Measurements from ENCODE around the gene ALKBH5.
"Not testable (repeated sequence)": the region's sequence is repeated elsewhere in the genome, so short reads cannot be mapped to it uniquely, and the experiment has no call there.

ALKBH5 gene

DNA sequence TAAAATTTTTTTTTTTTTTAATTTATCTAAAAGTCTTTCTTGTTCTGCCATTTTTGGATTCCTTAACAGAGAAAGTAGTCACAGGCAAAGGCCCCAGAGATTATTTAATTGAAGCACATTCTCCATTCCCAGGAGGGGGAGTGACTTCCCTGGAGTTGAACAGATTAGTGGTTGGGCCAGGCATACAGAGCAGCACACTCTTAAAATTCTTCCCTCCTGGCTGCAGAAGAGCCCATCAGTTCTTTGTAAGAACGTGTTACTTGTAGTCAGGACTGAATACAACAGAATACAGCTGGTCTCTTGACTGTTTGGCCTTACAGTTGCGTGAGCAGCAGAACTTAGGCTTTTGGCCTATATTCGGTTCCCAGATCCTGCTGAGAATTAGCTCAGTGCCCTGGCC is 1.8 kb downstream of the ALKBH5 start:
- H3K4me3 ChIP-seq (ENCODE audit: low read depth, low read length) = peak overlapping the region; percentile 15

DNA sequence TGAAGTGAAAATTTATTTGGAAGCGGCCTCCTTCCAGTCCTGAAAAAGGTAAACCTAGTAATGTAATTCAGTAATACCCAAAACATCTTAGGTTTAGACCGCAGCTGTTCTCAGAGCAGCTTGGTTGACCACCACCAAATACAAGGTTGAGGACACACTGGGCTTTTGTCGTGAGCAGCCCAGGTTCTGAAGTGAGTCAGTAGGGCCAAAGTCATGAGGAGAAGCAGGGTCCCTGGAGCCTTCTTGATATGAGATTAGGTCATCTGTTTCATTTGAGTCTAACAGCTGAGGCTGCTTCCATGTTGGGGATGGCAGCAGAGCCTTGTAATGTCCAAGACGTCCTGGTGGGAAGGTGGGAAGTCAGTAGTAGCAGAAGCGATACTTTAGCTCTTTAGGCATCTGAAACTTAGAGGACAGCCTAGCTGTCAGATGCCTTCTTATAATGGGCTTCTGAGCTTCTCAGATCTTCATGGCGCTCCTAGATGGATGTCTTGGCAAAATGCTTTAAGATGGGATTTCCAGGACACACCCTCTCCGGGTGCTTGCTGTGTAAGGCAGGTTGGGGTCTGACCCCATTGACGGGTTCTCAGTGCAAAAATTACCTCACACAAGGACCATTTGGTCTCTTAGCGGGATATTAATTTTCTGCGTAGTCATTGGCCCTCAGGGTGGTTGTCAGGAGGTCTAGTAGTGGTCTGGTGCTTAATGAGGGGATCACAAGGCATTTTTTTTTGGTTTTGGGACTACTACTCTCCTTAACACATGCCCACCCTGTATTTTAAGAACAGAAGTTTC is 2.4 kb downstream of the ALKBH5 start:
- peak overlapping the region; percentile 15 for H3K4me3 ChIP-seq (ENCODE audit: low read depth, low read length)

DNA sequence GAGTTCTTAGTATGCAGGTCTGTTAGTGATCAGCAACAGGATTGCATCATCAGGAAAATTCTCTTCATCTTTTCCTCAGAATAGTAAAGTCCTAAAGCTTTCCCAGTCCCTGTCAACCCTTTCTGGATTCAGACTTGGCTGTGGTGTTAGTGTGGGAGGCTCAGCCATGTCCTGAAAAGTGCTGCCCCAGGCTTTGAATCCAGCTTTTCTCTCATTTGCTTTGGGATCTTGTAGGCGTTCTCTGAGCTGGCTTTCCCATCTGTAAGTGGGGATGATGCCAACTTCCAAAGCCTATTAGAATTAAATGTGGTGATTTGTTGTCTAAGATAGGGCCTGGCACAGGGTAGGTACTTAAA is 3.0 kb downstream of the ALKBH5 start:
- H3K4me3 ChIP-seq (ENCODE audit: low read depth, low read length) = no peak overlapping the region

DNA sequence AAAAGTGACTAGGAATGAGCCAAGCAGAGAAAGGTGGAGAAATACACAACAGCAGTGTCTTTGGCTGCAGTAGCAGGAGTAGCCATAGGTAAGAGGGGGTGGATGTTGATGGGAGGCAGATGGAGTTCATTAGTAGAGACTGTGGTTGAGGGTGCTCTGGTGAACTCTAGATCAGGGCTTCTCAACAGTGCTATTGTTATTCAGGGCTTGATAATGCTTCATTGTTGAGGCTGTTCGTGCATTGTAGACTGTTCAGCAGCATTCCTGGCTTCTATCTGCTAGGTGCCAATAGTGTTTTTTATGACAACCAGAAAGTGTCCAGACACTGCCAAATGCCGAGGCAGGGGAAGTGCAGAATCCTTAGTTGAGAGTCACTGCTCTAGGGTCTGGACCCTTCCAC is 3.6 kb downstream of the ALKBH5 start:
- no peak overlapping the region for H3K4me3 ChIP-seq (ENCODE audit: low read depth, low read length)

DNA sequence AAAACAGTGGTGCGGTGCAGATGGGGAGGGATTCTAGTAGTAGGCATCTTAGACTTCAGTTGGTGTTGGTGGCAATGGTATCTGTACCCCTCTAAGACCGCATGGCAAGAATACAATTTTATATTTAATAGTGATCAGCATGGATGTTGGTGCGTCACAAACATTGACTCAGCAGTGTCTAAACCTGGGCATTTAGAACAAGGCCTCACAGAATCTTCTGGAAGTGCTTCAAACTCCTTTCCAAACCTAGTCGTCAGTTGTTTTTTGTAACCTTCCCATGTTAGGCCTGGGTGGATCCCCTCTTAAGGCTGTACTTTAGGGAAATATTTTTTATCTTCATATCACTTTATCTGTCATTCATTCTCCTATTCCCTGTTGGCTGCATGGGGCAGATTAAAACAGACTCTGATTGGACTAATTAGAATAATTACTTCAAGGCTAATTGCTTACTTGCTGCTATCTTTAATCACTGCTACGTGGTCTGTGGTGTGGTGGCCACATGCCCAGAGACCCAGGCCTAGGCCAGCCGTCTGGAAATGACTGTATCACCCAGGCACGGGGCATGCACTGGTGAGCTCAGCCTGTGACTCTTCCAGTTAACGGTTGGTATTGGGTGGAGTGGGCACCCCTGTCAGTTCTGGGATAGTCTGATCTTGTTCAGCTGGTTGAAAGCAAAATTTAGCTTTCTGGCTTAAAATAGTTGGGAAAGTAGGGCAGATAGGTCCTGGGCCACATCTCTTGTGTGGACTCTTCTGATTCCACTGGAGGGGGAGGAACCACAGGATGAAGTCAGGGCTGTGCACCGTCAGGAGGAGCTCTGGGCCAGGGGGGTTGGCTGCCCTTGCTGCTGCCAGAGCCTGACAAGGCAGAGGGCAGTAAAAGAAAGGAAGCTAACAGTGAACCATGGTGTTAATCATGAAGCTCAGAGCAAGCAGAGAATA is 4.5 kb downstream of the ALKBH5 start:
- H3K4me3 ChIP-seq (ENCODE audit: low read depth, low read length) = no peak overlapping the region

DNA sequence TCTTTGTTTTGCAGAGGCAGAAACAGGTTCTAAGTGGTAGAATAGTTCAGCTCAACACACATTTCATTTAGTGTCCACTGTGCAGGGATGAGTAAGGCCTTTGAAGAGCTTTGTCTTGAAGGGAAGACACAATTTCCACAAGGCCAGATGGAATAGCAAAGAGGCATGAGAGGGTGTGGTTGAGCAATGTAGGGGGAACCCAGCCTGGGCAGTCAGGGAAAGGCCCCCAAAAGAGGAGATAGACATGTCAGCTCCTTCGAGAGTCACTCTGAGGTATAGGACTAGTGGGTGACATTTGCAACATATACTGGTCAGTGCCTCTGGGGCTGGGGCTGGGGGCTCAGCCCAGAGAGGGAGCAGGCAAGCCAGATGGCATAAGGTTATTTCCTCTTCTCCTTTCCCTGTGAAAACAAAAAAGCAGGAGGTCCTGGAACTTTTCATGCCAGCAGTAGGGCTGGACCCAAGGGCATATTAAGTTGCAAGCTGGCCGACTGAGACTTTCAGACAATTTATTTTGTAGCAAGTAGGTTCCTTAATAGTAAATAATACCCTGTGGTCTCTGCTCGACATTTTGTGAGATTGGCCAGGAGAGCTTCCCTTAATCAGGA is 7.1 kb downstream of the ALKBH5 start:
- no peak overlapping the region for H3K4me3 ChIP-seq (ENCODE audit: low read depth, low read length)

DNA sequence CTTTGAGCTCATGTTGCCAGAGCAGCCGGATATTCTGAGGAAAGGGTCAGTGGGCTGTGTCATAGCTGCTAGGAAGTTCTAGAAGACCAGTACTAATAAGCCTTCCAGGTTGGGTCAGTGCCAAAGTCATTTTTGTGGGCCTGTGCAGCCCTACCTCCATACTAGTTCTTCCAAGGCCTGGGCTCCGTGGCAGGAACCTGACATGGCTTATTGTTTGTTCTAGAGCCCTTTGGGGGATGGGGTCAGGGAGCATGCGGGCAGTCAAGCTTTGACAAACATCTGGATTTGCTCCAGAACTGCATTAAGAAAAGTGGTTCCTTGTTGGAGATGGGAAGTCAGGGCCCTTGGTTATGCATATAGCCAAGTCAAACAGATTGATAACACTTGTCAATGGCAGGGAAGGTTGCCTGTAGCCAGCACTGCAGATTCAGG is 7.6 kb downstream of the ALKBH5 start:
- H3K4me3 ChIP-seq (ENCODE audit: low read depth, low read length) = no peak overlapping the region

DNA sequence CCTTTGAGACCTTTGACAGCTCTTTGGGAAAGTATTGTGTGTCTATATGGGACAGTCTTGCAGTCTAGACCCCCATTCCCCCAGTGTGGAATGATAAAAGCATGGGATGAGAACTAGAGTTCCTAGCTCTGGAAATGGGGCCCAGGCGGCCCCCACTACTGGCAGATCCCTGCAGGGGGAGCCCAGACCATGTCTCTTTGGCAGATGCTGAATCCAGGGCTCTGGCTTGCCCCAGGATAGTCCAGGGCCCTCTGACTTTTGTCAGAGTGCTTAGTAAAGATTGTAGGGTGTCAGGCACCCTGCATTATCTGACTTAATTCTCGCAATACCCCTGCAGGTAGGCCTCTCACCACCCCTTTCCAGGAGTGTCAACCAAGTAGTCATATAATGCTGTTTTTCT is 8.3 kb downstream of the ALKBH5 start:
- no peak overlapping the region for H3K4me3 ChIP-seq (ENCODE audit: low read depth, low read length)

DNA sequence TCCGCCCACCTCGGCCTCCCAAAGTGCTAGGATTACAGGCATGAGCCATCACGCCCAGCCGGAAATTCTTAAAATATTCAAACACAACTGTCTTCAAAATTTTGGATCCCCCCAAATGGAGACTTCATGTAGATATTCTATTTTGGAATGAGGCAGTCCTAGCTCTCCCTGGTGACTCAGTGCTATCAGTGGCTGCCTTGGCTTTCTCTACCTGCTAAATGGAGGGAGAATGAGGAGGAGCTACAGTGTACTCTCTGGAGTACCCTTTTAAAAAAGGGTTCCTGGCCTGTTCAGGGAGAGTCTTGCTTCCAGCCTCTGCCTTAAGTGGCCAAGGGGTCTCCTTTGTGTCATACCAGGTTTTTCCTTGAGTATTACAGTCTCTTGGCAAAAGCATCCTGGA is 10.8 kb downstream of the ALKBH5 start:
- no peak overlapping the region for H3K4me3 ChIP-seq (ENCODE audit: low read depth, low read length)

DNA sequence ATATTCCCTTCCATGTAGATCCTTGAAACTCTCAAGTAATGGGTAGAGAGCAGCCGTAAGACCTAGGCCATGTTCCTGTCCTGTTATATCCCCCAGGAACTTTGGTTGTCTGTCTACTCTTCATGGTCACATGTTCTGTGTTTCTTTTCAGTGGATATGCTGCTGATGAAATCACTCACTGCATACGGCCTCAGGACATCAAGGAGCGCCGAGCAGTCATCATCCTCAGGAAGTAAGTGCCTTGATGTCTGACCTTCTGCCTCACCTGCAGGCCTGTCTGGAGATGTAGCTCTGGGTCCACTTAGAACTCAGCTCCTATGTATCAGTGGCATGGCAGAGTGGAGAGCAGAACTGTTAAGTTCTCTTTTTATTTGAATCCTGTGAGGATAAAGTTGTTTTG is 11.2 kb downstream of the ALKBH5 start:
- no peak overlapping the region for H3K4me3 ChIP-seq (ENCODE audit: low read depth, low read length)

DNA sequence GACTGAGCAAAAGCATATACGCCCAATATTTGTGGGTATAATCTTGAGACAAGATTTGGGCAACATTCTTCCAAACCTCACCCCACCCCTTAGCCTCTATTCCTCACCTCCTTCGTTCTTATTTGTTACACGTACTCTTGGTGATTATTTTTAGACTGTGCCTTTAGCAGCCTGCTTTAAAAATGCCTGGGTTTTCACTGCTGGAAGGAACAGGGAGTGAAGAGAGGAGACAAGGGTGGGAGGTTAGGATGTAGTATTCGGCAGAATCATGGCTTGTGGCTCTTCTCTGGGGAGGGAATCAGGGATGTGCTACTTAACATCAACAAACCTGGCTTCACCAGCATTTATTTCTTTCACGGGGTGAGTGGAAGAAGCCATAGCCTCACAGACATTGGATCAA is 11.6 kb downstream of the ALKBH5 start:
- H3K4me3 ChIP-seq (ENCODE audit: low read depth, low read length) = no peak overlapping the region

DNA sequence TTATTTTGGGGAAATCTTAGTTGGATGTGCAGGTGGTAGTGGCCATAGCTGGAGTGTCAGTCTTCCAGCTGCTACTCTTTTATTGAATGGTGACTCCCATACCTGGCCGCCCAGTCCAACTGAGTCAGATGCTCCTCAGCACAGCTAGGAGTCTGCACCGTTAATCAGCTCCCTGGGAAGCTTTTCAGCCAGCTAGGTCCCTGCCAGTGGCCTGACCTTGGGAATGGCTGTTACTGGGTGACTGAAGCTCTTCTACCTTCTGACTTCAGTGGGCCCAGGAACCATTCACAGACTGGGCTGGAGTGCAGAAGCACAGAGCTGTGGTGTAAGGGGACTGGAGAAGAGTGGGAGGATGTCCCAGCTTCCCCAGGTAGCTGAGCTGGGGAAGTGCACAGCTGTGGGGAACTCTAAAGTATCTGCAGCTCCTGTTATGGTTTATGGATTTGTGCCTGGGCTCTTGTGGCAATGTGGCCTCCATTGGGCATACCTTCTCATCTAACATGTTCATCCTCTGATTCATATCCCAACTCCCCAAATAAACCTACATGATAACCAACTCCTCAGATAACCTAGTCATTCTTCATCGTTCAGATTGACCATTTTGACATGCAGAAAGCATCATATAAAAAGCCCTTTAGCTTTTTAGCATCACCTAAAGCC is 14.0 kb downstream of the ALKBH5 start:
- no peak overlapping the region for H3K4me3 ChIP-seq (ENCODE audit: low read depth, low read length)

DNA sequence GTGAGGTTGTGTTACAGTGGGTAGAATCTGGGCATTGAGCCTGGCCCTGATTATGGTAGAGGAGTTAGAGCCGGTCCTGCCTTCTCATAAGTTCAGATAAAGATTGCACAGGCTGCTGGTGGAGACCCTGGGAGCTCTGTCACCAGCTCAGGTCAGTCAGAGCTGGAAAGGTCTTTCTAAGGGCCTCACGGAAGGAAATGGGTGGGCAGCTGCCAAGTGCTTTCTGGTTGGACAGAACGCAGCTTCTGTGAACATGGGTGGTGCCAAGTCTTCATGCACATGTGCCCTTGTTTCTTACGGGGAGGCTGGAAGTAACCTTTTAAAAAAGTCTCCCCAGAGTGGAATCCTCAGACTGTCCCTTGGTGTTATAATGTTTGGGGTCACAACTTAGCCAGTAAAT is 14.9 kb downstream of the ALKBH5 start:
- no peak overlapping the region for H3K4me3 ChIP-seq (ENCODE audit: low read depth, low read length)

DNA sequence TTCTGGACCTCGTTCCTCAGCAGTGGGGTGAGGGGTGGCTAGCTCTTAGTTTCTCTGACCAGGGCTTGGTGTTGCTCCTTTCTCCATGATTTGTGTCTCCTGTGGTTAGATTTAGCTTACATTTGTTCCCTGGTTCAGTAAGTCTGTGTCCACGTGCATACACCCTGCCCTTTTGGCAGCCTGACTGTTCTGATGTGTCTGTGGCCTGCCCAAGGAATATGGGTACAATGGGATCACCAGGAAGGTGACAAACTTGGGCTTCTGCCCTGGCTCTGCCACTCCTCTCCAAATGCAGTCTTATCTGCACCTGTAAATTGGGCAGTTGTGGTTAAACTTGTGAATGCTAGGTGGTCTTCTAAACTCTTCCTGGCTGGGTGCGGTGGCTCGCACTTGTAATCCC is 17.5 kb downstream of the ALKBH5 start:
- no peak overlapping the region for H3K4me3 ChIP-seq (ENCODE audit: low read depth, low read length)

DNA sequence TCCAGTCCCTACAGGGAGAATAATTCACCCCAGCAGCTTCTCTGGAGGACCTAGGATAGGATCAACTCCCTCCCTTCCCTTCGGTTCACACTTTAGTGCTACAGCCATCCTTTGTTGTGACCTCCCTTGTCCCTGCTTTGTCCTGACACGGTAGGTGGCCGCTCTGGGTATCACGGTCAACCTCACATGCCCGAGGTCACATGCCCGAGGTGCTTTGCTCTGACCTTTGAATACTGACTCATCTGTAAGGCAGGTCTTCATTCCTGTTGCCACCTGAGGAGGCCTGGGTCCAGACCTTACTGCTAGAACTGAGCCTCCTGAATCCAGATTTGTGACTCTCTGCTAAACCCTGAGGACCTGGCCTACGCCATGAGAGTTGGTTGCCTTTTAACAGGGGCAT is 19.7 kb downstream of the ALKBH5 start:
- no peak overlapping the region for H3K4me3 ChIP-seq (ENCODE audit: low read depth, low read length)

DNA sequence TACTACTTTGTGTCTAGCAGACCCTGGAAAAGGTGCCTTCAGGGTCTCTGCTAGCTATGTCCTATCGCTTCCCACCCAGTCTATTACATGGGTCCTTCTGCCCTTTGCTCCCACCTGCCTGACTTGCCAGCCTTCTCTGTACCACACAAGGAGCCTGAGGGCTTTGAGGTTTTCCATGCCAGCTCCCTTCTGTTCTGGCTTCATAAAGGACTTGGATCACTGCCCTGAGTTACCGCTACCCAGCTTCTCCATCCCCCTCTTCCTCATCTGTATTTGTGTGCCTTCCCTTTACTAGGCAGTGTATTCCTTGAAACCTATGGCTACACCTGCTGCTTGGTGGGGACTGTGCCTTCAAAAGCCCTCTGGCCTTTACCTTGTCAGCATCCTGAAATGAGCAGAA is 22.2 kb downstream of the ALKBH5 start:
- no peak overlapping the region for H3K4me3 ChIP-seq (ENCODE audit: low read depth, low read length)

DNA sequence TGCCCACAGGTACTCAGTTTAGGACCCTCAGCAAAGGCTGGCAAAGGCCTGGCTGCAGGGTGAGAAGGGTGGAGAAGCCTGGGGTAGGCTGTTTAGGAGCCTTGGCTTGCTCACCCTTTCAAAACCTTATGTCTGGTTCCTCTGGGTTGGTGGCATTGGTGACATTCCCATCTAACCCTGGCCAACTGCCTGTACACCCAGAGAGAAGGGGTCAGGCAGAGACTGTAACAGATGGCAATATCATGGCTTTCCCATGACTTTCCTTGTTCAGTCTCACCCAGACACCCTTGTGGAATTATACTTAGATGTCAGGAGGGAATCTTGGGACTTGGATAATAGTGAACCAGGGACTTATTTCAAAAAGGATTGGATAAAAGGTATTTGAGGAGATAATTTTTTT is 23.3 kb downstream of the ALKBH5 start:
- H3K4me3 ChIP-seq (ENCODE audit: low read depth, low read length) = no peak overlapping the region

DNA sequence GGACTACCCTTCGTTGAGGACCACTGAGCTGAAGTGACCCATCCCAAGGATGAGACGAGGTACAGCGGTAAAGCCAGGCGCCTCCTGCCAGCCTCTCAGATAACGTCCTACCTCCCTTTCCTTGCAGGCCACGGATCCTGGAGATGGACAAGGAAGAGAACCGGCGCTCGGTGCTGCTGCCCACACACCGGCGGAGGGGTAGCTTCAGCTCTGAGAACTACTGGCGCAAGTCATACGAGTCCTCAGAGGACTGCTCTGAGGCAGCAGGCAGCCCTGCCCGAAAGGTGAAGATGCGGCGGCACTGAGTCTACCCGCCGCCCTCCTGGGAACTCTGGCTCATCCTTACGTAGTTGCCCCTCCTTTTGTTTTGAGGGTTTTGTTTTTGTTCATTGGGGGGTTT is 24.5 kb downstream of the ALKBH5 start:
- no peak overlapping the region for H3K4me3 ChIP-seq (ENCODE audit: low read depth, low read length)

DNA sequence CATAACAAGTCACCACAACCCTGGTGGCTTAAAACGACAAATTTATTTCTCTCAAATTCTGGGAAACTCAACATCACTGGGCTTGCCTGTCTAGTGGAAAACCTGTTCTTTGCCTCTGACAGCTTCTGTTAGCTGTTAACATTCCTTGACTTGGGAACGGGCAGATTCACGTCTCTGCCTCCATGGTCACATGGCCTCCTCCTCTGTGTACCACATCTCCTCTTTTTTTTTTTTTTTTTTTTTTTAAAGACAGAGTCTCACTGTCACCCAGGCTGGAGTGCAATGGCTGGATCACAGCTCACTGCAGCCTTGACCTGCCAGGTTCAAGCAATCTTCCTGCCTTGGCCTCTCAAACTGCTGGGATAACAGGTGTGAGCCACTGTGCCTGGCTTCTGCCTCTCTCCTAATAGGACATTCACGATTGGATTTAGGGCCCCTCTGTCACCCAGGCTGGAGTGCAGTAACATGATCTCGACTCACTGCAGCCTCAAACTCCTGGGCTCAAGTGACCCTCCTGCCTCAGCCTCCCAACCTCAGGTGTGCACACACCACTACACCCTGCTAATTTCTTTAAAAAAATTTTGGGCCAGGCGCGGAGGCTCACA is 30.1 kb downstream of the ALKBH5 start:
- no peak overlapping the region for H3K4me3 ChIP-seq (ENCODE audit: low read depth, low read length)

DNA sequence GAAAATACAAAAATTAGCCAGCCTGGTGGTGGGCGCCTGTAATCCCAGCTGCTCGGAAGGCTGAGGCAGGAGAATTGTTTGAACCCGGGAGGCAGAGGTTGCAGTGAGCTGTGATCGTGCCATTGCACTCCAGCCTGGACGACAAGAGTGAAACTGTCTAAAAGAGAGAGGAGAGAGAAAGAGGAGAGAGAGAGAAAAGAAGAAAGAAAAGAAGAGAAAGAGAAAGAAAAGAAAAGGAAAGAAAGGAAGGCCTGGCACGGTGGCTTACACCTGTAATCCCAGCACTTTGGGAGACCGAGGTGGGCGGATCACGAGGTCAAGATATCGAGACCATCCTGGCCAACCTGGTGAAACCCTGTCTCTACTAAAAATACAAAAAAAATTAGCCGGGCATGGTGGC is 33.3 kb downstream of the ALKBH5 start:
- H3K4me3 ChIP-seq (ENCODE audit: low read depth, low read length) = not testable (repeated sequence)

Measured in iPS-11a (cell line).